Right atrium auricular region (tissue), 2 donors: Measurements from ENCODE around the gene NPSR1. TPM values are rescaled to one million over a fixed set of nuclear protein-coding genes. Genes with fewer than 3 reads are reported as not detected.

Source experiments
- DNase-seq: peaks from one replicate; pipeline ENCODE4 v3.0.0-alpha.2; 2019; ENCODE audit warnings: low spot score
- H3K27ac ChIP-seq, 2 donors: fragments of 200-600 bp; sonication (generic); 1 replicate in 1 of 2; 2 replicates in 1 of 2; pipeline ENCODE4 v1.5.1; 2016 to 2019
- H3K27me3 ChIP-seq, 2 donors: fragments of 200-600 bp; sonication (generic); one replicate each; pipeline versions ENCODE4 v1.5.1 to v1.6.0; 2017 to 2019
- H3K36me3 ChIP-seq: fragments of 200-600 bp; sonication (generic); one replicate; pipeline ENCODE4 v1.5.1; 2016
- H3K4me1 ChIP-seq, 2 donors: fragments of 200-600 bp; sonication (generic); one replicate each; pipeline versions ENCODE4 v1.5.1 to v1.6.0; 2017 to 2019
- H3K4me3 ChIP-seq, 2 donors: fragments of 200-600 bp; sonication (generic); 1 replicate in 1 of 2; 2 replicates in 1 of 2; pipeline ENCODE4 v1.5.1; 2017 to 2019; ENCODE audit warnings: mild to moderate bottlenecking in 1 of 2, moderate library complexity in 1 of 2
- H3K9me3 ChIP-seq, 2 donors: fragments of 200-600 bp; sonication (generic); one replicate each; pipeline ENCODE4 v1.5.1; 2019
- total RNA-seq, 2 donors: library from RNA; depleted of rRNA; stranded (reverse); fragments of >200 nt; gene quantifications; one replicate each; pipeline ENCODE4 v1.1.0, GENCODE V29; 2016
- TF ChIP-seq, protein P1 (sequence below), 2 donors: fragments of 200-600 bp; sonication (generic); IDR thresholded peaks; one replicate each; pipeline ENCODE4 v1.5.1; 2019; ENCODE audit warnings: antibody characterized with exemption in 2 of 2

The NPSR1 gene
- total RNA-seq, 2 donors from 2014 or later: not detected

DNA sequence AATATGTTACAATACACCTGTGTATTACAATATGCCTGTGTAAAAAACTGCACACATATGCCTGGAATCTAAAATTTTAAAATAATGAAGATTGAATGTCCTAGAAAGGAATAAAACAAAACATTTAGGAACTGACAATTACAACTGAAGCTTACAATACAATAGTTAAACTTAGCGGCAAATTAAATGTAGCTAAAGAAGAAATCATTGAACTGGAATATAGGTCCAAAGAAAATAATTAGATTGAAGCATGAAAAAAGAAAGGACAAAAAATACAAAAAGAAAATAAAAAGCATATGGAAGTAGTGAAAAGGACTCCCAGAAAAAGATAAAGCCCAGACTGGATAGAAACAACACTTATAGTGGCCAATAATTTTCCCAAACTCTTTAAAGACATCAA lies 38.4 kb downstream of the NPSR1 start:
- H3K4me3 ChIP-seq: no peak overlapping the region

GRCh38 chr7:34709771-34710170 lies 51.8 kb downstream of the NPSR1 start:
- Histone ChIP-seq H3K4me1 (no peaks in the 10 kb centered on the region), H3K9me3 (no peaks in the 10 kb centered on the region), H3K4me3 (no peak overlapping the region), H3K27ac (no peak overlapping the region), H3K36me3 (no peaks in the 10 kb centered on the region), H3K27me3 (no peaks in the 10 kb centered on the region)
- DNase-seq: no peak
- TF ChIP-seq, protein P1, sequence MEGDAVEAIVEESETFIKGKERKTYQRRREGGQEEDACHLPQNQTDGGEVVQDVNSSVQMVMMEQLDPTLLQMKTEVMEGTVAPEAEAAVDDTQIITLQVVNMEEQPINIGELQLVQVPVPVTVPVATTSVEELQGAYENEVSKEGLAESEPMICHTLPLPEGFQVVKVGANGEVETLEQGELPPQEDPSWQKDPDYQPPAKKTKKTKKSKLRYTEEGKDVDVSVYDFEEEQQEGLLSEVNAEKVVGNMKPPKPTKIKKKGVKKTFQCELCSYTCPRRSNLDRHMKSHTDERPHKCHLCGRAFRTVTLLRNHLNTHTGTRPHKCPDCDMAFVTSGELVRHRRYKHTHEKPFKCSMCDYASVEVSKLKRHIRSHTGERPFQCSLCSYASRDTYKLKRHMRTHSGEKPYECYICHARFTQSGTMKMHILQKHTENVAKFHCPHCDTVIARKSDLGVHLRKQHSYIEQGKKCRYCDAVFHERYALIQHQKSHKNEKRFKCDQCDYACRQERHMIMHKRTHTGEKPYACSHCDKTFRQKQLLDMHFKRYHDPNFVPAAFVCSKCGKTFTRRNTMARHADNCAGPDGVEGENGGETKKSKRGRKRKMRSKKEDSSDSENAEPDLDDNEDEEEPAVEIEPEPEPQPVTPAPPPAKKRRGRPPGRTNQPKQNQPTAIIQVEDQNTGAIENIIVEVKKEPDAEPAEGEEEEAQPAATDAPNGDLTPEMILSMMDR (IDR thresholded peaks at IDR 0.05): no peak

More for the DNA sequence above, 38.4 kb downstream of the NPSR1 start:
- Histone ChIP-seq H3K27me3 (no peaks in the 10 kb centered on the region), H3K27ac (no peak overlapping the region), H3K4me1 (no peaks in the 10 kb centered on the region), H3K9me3 (peaks cover 0 to 32% of the 10 kb centered on the region in 2 donors), H3K36me3 (no peaks in the 10 kb centered on the region)
- no peak for DNase-seq
- TF ChIP-seq, protein P1 (IDR thresholded peaks at IDR 0.05): no peak

GRCh38 chr7:34718867-34719266 lies 60.8 kb downstream of the NPSR1 start:
- peaks cover 0 to 10% of the 10 kb centered on the region in 2 donors for H3K4me1 ChIP-seq
- no peak for DNase-seq
- TF ChIP-seq, protein P1 (IDR thresholded peaks at IDR 0.05): no peak
- no peaks in the 10 kb centered on the region for H3K36me3 ChIP-seq
- no peaks in the 10 kb centered on the region for H3K27me3 ChIP-seq
- H3K27ac ChIP-seq: peak overlapping the region in 1 of 2 donors; percentile 3
- H3K9me3 ChIP-seq: no peaks in the 10 kb centered on the region
- H3K4me3 ChIP-seq: no peak overlapping the region

DNA sequence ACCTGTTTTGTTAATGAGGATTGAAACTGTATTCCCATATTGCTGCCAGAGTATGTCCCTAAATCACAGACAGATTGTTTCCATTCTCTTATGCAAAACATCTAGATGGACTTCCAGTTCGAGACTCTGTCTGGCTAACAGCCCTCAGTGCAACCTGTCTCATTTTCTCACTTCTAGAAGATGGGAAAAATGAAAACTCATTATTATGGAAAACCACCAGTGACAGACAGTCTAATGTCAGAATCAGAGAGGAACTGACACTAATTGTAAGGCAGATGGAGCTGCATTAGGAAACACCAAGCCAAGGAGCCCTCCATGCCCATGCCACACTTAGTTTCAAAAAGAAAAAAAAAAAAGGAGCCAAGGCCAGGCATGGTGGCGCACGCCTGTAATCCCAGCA lies 61.6 kb downstream of the NPSR1 start:
- Histone ChIP-seq H3K9me3 (no peaks in the 10 kb centered on the region), H3K27ac (no peak overlapping the region), H3K4me3 (no peak overlapping the region), H3K27me3 (no peaks in the 10 kb centered on the region), H3K4me1 (peaks cover 0 to 10% of the 10 kb centered on the region in 2 donors), H3K36me3 (no peaks in the 10 kb centered on the region)
- TF ChIP-seq, protein P1 (IDR thresholded peaks at IDR 0.05): no peak
- DNase-seq: no peak

DNA sequence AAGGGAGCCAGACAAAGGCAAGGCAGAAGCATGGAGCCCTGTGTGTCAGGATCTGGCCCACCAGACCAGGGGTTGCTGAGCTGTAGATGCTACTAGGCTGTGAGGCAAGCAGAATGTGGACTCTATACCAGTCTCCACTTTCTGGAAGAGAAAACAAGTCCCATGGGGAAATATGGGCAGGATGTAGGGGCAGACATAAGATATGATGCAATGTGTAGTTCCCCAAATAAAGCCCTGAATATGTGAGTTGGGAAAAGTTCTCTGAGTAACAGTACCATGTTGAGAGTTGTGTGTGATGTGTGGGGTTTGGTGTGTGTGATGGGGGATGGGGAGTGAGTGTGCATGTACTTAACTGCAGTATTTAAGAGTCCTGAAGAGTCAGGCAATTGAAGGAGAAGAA lies 62.3 kb downstream of the NPSR1 start:
- H3K36me3 ChIP-seq: no peaks in the 10 kb centered on the region
- no peak for DNase-seq
- H3K27me3 ChIP-seq: no peaks in the 10 kb centered on the region
- no peaks in the 10 kb centered on the region for H3K9me3 ChIP-seq
- H3K27ac ChIP-seq: no peak overlapping the region
- H3K4me1 ChIP-seq: peaks cover 0 to 10% of the 10 kb centered on the region in 2 donors
- no peak overlapping the region for H3K4me3 ChIP-seq
- TF ChIP-seq, protein P1 (IDR thresholded peaks at IDR 0.05): no peak

- Histone ChIP-seq H3K4me1 (peaks cover 0 to 8% of the 10 kb centered on the region in 2 donors), H3K27me3 (no peaks in the 10 kb centered on the region), H3K9me3 (no peaks in the 10 kb centered on the region), H3K4me3 (no peak overlapping the region), H3K27ac (no peak overlapping the region), H3K36me3 (no peaks in the 10 kb centered on the region)
- TF ChIP-seq, protein P1 (IDR thresholded peaks at IDR 0.05): no peak
- DNase-seq: no peak
Measured at GRCh38 chr7:34723338-34723737, 65.3 kb downstream of the NPSR1 start.
